RPMI7951 (cell line): ENCODE results near the gene RNASEH2C. TPM values are rescaled to one million over a fixed set of nuclear protein-coding genes. Genes with fewer than 3 reads are reported as not detected.
"Not testable (repeated sequence)": the region's sequence is repeated elsewhere in the genome, so short reads cannot be mapped to it uniquely, and the experiment has no call there.

Experiments
- DNase-seq: peaks from one replicate; pipeline ENCODE4 v3.0.0-alpha.2; 2012; ENCODE audit warnings: low read depth
- total RNA-seq: library from RNA; depleted of rRNA; stranded (reverse); fragments of >200 nt; shearing (Covaris generic); gene quantifications from 2 replicates; pipeline ENCODE4 v1.2.3, GENCODE V29; 2014; rRNA removed

RNASEH2C gene
- total RNA-seq = 38.3 and 54.8 TPM in 2 replicates

DNA sequence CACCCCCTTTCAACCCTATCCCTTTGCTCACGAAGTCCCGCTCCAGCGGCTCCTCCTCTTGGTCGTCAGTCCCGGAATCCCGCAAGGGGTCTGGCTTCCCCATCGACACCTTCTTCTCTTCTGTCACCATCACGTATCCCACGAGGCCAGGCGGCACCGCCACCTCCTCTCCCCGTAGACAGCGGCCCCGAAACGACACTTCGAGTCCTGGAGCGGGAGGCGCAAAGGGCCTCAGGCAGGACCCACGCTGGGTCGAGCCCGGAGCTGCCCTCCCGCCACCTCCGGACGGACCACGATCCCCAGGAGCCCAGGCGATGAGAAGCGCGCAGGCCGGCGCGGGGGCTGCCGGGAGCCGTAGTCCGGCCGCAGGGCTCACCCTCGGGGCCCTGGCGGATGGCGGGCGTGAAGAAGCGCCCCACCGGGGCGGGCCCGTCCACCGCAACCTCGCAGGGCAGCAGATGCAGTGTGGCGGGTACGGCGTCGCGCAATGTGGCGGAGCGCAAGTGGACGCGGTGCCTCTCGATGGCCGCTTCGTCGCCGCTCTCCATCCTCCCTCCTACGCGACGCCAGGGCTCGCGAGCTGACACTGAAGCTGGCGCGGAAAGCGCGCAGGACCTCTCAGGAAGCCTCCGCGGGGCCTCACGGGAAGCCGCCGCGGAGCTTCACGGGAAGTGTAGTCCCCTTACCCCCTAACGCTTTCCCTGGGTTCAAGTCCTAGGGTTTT, at the start of gene RNASEH2C:
Gene RNASEH2C (minus strand): TSS at position 588 of the 724 bp plus-strand sequence. CDS start 40 bp downstream, at position 548.
- peak; percentile 85 for DNase-seq

DNA sequence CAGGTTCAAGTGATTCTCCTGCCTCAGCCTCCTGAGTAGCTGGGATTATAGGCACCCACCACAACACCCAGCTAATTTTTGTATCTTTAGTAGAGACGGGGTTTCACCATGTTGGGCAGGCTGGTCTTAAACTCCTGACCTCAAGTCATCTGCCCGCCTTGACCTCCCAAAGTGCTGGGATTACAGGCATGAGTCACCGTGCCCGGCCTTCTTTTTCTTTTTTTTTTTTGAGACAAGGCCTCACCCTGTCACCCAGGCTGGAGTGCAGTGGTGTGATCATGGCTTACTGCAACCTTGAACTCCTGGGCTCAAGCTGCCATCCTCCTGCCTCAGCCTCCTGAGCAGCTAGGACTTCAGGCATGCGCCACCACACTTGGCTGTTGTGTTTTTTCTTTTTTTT, 47.2 kb upstream of the RNASEH2C start:
- peak; percentile 78 for DNase-seq

DNA sequence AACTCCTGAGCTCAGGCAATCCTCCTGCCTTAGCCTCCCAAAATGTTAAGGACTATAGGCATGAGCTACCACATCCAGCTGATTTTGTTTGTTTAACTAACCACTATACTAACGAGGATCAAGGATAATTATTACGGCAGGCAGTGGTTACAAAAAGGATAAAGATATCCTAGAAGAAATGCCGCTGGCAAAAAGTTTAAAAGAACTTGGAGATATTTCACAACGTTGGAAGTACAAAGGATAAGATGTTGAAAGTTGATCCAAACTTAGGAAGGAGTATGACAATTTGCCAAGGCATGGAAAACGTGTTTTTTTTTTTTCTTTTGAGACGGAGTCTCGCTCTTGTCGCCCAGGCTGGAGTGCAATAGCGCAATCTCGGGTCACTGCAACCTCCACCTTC, 46.8 kb upstream of the RNASEH2C start:
- DNase-seq = peak; percentile 93

DNA sequence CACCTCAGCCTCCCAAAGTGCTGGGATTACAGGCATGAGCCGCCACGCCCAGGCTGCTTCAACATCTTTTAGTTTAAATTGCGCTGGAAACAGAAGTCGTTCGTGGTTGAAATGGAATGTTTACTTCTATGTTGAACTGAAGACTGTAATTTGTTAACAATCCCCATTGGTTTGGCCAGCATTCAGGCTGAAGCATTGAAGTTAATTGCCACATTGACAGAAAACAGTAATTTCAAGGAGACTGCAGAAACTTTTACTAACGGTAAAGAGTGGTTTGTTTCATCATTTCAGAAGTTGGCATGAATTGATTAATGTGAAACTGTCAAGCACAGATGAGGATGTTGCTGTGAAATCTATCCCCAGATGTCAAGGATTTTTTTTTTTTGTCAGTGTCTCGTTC, 45.9 kb upstream of the RNASEH2C start:
- DNase-seq = peak; percentile 91

DNA sequence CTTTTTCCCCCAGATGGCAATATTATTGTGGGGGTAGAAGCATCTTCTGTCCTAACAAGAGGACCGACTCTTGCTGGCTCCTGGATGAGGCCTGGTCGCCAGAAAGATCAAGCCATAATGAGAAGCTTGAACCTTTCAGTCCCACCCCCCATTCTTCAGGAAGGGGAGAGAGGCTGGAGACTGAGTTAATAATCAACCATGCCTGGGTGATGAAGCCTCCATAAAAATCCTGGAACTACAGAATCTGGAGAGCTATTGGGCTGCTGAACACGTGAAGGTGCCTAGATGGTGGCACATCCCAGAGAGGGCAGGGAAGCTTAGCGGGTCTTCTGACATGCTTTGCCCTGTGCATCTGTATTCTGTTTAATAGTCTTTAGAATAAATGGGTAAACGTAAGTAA, 43.8 kb upstream of the RNASEH2C start:
- DNase-seq = no peak

DNA sequence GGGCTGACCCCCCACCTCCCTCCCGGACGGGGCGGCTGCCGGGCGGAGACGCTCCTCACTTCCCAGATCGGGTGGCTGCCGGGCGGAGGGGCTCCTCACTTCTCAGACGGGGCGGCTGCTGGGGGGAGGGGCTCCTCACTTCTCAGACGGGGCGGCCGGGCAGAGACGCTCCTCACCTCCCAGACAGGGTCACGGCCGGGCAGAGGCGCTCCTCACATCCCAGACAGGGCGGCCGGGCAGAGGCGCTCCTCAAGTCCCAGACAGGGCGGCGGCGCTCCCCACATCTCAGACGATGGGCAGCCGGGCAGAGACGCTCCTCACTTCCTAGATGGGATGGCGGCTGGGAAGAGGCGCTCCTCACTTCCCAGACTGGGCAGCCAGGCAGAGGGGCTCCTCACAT, 42.2 kb upstream of the RNASEH2C start:
- DNase-seq = not testable (repeated sequence)

DNA sequence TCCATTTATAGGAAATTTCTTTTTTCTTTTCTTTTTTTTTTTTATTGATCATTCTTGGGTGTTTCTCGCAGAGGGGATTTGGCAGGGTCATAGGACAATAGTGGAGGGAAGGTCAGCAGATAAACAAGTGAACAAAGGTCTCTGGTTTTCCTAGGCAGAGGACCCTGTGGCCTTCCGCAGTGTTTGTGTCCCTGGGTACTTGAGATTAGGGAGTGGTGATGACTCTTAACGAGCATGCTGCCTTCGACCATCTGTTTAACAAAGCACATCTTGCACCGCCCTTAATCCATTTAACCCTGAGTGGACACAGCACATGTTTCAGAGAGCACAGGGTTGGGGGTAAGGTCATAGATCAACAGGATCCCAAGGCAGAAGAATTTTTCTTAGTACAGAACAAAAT, 41.6 kb upstream of the RNASEH2C start:
- DNase-seq = not testable (repeated sequence)

DNA sequence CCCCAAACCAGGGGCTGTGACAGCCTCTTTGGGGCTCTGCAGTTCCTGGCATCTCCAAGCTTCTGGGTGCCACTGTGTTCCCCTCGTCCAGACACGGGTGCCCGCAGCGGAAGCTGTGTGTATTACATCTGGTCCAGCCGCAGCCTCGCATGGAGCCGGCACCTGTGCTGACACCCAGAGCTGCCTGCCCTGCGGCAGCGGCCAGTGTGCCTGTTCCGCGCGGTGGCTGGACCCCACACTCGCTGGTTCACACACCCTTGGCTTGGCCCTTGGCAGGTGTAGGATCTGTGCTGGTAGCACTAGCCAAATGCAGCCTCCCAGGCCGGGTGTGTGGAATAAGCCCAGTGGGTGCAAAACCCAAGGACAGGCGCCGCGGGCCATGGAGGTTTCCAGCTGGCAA, 24.5 kb upstream of the RNASEH2C start:
- DNase-seq = no peak

DNA sequence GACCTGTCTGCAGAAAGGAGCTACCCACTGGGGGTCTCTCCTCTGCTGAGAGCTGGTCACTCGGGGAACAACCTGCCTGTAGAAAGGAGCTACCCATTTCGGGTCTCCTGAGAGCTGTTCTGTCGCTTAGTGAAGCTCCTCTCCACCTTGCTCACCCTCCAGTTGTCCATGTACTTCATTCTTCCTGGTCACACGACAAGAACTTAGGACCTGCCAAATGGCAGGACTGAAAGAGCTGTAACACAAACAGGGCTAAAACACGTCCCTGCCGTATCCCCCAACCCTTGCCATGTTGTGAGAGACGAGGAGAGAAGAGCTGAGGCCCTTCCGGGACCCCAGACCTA, 24.1 kb upstream of the RNASEH2C start:
- DNase-seq = no peak

DNA sequence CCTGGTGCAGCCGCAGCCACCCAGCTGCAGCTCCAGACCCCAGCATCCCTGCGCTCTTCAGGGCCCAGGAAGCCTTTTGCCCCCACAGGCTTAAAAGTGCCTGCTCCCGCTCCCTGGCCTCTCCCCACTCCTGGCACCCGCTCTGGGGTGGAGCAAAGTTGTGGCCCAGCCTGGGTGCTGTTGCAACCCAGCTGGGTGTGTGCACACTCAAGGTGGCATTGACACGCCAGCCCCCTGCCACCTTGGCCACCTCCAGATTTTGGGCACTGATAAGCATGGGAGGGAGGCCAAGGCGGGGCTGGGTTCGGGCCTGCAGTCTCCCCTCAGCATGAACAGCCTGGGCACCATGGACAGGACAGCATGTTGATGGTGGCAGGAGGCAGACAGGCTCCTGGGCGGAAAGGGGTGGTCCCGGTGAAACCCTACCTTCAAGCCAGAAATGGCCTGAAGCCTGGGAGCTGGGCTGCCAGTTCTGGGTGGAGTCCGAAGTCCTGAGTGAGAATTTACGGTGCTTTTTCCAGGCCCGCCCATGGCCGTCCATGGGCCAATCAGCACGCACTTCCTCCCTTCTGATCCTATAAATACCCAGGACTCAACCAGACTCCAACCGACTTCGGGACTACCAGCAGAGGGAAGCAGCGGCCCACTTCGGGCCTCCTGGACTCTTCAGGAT, 23.6 kb upstream of the RNASEH2C start:
- DNase-seq = peak; percentile 71

DNA sequence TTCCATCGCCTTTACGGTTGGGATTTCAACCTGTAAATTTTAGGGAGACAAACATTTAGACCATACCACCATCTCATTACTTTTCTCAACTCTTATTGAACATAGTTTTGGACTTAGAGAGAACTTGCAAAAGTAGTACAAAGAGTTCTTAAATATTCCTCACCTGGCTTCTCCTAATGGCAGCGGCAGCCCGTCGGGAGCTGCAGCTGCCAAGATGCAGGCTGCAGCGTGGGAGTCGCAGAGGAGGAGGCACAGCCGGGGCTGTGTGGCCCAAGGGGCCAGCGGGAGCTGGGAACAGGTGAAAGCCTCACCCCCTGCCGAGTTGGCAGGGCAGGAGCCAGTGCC, 23.1 kb upstream of the RNASEH2C start:
- no peak for DNase-seq

DNA sequence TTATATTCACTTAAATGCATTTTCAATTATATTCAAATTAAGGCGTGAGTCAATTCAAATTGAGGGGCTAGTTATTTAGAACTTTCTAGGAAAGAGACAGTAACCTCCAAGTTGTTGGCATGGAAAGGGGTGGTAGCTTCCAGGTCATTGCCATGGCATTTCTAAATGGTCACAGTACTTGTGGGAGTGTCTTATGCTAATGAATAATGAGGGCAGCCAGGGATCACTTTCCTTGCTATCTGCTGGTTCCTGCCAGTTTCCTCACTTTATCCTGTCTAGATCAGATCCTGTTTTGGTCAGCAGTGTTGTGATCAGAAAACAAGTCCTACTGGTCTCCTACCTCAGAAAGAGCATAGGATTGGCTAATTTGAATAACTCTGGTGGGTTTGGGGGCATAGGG, 21.8 kb upstream of the RNASEH2C start:
- DNase-seq = no peak

DNA sequence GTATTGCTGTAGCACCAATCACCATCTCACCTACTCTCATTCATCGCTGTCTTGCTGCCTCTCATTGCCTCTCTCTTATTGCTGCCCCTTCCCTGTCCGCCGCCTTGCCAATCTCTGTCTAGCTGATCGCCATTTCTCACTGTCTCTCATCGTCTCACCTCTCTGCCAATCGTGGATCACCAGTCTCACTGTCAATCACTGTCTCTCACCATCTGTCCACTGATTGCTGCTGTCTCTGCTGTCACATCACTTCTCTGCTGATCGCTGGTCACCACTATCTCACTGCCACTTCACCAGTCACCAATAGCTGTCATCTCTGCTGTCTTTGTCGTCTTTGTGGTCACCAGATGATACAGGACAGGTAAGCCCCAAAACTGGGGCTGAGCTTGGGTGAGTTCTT, 20.6 kb upstream of the RNASEH2C start:
- DNase-seq = no peak

DNA sequence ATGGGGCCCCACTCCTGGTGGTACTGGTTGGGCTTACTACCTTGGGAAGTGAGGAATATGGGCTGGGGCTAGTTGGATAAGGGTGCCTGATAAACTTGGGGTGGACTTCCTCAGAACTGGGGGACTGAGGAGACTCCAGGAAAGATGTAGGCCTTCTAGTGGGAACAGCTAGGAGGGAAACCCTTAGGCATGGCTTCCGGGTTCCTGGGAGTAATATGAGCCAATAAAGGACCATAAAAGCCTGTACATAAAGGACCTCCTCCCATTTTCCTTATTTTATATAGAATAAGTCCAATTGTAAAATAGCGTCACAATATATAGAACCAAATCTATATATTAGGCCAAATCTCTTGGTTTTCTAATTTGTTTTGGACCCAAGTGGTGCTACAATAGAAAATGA, 18.4 kb upstream of the RNASEH2C start:
- DNase-seq = no peak

DNA sequence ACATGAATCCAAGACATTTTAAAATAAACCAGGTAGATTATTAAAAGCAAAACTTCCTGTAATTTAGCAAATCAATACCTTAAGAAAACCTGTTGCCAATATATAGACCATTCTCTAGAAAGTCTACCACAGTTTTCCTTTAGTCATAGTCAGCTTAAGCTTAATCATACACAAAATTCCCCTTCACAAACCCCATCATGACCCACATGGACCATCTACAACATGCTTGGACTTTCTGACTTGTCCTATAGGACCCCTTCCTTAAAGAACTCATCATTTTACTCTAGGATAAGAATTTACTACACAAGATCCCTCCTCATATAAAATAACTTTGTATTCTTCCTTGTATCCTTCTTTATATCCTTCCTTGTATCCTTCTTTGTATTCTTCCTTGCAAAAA, 16.2 kb upstream of the RNASEH2C start:
- DNase-seq = no peak

DNA sequence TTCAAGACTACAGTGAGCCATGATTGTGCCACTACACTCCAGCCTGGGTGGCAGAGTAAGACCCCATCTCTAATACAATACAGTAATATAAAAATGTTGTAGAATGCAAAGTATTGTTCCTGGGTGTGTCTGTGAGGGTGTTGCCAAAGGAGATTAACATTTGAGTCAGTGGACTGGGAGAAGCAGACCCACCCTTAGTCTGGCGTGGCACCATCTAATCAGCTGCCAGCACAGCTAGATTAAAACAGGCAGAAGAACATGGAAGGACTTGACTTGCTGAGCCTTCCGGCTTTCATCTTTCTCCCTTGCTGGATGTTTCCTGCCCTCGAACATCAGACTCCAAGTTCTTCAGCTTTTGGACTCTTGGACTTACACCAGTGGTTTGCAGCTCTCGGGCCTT, 14.5 kb upstream of the RNASEH2C start:
- DNase-seq = not testable (repeated sequence)

DNA sequence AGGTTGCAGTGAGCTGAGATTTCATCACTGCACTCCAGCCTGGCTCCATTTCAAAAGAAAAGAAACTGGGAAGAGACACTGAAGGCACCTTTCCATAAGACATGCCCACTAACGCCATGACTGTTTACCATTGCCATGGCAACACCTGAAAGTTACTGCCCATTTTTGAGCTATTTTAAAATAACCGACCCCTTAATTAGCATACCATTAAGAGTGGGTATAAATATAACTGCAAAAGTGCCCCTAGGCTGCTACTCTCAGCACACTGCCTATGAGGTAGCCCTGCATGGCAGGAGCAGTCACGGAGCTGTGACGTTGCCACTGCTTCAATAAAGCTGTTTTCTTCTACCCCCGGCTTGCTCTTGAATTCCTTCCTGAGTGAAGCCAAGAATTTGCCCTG, 9.9 kb upstream of the RNASEH2C start:
- no peak for DNase-seq

DNA sequence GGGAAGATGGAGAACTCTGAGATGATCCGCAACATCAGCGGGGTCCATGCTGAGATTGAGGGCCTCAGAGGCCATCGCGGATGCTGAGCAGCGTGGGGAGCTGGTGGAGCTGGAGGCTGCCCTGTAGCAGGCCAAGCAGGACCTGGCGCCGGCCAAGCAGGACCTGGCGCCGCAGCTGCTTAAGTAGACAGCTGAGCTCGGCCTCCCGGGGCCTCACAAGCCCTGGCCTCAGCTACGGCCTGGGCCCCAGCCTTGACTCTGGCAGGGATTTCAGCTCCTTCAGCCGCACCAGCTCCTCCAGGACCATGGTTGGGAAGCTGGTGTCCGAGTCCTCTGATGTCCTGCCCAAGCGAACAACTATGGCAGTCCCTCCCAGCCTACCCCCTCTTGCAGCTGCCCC, 7.3 kb upstream of the RNASEH2C start:
- DNase-seq = no peak

DNA sequence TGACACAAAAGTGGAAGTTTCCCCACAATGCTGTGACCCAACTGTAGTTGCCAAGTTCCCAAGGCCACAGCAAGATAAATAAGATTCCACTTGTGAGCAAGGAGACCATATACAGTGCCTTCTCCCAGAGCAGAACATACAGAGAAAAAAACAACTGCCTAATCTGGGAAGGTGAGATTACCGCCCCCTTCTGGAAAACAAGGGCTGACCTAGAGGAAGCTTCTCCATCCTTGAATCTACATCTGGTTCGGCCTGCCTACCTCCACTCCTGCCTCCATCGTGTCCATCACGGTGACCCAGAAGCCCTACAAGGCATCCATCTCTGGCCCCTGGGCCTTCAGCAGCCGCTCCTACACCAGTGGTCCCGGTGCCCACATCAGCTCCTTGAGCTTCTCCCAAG, 6.1 kb upstream of the RNASEH2C start:
- no peak for DNase-seq

DNA sequence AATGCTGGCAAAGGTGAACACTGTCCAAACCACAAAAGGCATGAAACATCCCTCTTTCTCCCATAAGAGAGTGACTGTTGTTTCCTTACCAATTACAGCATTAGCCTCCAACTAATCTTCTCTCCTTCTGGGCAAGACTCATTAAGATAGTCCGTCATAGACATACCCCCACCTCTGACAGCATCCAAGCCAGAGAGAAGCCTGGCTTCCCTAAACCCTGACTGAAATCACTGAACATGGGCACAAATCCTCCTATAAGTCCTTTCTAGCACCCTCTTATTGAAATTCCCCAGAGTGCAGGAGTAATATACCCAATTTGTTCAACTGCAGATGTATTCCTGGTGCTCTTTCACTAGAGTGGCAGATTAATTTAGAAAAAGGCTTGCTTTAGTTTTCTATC, 1.7 kb upstream of the RNASEH2C start:
- DNase-seq = no peak

DNA sequence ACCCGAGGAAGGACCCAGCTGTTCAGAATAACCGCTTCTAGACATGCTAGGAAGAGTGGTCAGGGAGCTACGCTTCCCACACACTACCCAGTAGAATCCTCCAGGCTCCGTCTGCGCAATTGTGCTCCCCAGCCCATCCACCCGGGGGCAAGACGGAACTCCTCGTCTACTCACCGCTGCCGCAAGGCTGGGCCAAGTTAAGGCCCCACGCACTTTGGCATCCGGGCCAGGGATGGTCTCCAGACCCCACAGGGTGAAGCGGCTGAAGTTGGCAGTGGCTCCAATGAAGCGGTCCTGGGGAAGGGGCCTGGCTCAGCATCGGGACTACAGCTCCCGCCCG, 757 bp downstream of the RNASEH2C start:
- DNase-seq = peak; percentile 62

DNA sequence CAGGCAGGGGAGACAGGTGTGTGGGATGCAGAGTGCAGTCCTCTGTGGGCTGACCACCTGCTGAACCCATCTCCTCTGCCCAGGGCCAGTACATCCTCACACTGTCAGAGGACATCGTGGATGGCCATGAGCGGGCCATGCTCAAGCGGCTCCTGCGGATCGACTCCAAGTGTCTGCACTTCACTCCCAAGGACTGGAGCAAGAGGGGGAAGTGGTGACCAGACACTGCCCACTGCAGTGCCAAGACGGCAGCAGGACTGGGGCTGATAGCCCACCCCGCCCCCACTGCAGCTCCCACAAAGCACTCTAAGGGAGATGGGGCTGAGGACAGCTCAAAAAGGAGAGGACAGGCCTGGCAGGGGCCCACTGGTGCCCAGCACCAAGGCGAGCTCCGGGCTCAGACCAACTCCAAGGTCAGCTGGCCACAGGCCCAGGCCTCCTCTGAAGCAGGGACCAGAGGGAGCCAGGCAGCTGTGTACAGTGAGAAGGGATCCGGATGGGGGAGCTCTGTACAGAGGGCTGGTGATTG, 1.6 kb downstream of the RNASEH2C start:
- peak; percentile 50 for DNase-seq

DNA sequence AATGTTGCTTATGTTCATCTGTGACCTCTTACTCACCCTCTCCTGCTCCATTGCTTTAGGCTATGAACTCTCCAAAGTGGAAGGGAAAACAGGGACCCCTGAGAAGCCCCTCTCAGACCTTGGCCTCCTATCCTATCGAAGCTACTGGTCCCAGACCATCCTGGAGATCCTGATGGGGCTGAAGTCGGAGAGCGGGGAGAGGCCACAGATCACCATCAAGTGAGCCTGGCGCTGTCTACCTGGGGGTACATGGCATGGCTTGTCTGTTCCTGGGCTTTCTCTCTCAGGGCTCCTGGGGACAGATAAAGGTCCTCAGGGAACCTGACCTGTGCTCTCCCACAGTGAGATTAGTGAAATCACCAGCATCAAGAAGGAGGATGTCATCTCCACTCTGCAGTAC, 2.1 kb downstream of the RNASEH2C start:
- DNase-seq = no peak

DNA sequence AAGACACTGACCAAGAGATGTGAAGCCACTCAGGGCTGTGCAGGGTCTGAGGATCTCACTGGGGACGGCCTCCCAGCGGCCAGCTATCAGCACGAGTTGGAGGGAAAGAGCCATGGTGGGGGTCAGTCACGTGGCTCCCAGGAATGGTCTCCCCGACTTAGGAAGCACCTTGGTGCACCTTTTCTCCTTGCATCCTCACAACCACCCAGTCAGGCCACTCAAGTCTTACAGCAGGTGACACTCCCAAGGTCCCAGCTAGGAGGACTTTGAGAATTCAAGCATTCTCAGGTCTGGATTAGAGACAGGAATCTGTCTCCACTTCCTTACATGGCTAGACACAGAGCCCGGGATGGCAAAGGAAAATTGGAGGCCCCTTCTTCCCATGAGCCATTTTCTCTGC, 2.7 kb downstream of the RNASEH2C start:
- no peak for DNase-seq
